ENCODE measurements around the gene PDZD7.
"Not testable (repeated sequence)": the region's sequence is repeated elsewhere in the genome, so short reads cannot be mapped to it uniquely, and the experiment has no call there.

PDZD7 gene

GRCh38 chr10:100981178-100981772 lies 49.7 kb downstream of the PDZD7 start:
- no peak for DNase-seq

- DNase-seq, result no peak
These were observed 50.2 kb downstream of the PDZD7 start for GRCh38 chr10:100980711-100981110.

DNA sequence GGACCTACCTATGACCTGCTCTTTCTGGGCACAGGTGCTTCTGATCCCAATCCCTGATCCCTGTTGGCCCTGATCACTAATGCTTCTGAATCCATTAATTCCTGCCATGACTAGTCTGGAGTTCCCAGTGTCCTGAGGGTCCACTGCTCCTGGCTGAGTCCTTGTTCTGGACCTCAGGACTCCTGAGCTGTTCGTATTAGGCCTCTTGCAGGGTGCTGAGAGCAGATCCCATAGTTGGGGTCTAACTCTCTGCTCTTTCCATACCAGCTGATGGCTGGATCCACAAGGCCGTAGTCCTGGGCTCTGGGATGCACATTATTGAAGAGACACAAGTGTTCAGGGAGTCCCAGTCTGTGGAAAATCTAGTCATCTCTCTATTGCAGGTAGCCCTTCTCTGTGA lies 50.6 kb downstream of the PDZD7 start:
- DNase-seq, result no peak

- DNase-seq, result no peak
These were observed 51.1 kb downstream of the PDZD7 start for GRCh38 chr10:100979791-100980272.

DNA sequence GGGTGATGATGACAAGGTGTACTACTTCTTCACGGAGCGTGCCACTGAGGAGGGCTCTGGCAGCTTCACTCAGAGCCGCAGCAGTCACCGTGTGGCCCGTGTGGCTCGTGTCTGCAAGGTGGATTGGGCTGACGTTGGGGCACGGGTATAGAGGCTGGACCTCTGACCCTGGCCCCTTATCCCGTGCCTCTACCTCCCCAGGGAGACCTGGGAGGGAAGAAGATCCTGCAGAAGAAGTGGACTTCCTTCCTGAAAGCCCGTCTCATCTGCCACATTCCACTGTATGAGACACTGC lies 52.1 kb downstream of the PDZD7 start:
- DNase-seq, result no peak

DNA sequence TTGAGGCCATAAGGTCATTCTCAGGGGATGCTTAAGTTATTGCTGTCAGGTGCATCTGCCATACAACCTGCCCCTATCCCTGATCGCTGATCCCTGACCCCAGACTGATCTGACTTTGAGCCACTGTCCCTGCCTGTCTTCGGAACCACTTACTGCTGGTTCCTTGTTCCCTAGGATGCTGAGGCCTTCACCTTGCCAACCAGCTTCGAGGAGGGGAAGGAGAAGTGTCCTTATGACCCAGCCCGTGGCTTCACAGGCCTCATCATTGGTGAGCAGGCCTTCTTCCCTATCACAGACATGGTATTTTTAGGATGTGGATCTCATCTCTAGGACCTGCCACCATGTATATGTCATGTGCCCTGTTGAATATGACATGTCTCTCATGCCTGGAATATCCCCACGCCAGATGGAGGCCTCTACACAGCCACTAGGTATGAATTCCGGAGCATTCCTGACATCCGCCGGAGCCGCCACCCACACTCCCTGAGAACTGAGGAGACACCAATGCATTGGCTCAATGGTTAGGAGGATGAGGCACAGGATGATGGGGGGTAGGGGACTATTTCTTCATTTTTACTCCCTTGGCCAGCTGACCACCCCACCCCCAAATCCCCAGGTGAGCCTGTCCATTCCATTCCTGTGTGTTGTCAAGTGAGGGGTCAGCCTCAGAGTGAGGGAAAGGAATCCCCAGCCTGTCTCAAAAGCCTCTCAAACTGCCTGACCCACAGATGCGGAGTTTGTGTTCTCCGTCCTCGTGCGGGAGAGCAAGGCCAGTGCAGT lies 52.6 kb downstream of the PDZD7 start:
- DNase-seq, result no peak

GRCh38 chr10:100977436-100977835 lies 53.5 kb downstream of the PDZD7 start:
- DNase-seq, result no peak

DNA sequence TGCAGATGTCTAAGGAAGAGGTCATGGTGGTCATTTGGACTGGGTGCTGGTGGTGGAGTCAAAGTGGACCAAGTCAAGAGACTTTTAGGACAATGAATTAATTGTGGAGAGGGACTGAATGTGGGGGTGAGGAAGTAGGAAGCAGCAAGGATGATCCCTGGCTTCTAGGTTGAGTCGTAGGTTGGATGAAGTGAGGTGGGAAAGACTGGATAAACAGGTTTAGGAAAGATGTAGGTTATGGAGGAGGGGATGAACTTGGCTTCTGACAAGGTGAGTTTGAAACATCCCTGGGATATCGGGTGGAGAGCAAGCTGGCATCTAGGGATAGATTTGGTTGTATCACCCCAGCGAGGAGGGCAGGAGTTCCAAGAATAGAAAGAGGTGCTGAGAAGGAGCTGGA lies 54.0 kb downstream of the PDZD7 start:
- no peak for DNase-seq

DNA sequence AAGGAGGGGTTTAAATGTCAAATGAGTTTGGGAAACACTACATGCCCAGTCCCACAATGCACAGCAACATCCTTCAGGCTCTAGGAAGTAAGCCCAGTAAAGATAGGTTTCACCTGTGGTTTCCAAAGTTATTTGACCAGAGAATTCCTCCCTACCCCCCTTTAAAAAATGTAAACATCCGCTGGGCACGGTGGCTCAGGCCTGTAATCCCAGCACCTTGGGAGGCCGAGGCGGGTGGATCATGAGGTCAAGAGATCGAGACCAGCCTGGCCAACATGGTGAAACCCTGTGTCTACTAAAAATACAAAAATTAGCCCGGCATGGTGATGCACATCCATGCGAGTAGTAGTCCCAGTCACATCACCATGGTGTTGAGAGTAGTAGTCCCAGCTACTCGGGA lies 55.5 kb downstream of the PDZD7 start:
- not testable (repeated sequence) for DNase-seq

GRCh38 chr10:100972904-100973535 lies 57.9 kb downstream of the PDZD7 start:
- no peak for DNase-seq

DNA sequence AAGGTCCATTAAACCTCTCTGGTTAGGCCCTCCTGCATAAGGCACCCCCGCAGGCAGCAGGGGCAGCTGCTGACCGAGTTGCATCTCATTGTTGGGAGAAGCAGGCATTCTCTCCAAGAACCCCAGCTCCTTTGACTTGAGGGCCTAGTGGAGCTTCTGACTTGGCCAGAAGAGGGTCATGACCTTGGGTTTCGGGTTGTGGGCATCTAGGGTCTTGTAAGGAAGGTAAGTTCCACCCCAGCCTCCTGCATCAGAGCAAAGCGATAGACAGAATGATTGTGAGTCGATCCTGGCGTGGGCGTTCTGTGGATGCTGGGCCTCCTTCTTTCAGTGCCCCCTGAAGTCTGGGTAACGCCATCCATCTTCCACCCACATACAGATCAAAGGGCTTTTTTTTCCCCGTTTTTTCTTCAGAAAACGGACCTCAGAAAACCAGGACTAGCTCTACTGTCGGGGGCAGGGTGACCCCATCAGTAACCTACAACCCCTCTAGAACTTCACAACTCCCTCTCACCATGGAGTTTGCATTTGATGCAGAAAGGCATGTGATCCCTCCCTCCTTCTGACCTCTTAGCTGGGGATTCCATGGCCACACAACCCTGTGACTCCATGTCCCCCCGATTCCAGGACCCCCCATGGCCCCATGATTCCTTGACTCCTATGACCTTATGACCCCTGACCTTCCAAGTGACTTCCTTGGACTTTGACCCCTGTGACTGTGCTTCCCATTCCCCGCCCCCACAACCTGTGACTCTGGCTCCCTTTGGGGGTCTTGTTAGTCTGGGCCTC lies 58.6 kb downstream of the PDZD7 start:
- no peak for DNase-seq

DNA sequence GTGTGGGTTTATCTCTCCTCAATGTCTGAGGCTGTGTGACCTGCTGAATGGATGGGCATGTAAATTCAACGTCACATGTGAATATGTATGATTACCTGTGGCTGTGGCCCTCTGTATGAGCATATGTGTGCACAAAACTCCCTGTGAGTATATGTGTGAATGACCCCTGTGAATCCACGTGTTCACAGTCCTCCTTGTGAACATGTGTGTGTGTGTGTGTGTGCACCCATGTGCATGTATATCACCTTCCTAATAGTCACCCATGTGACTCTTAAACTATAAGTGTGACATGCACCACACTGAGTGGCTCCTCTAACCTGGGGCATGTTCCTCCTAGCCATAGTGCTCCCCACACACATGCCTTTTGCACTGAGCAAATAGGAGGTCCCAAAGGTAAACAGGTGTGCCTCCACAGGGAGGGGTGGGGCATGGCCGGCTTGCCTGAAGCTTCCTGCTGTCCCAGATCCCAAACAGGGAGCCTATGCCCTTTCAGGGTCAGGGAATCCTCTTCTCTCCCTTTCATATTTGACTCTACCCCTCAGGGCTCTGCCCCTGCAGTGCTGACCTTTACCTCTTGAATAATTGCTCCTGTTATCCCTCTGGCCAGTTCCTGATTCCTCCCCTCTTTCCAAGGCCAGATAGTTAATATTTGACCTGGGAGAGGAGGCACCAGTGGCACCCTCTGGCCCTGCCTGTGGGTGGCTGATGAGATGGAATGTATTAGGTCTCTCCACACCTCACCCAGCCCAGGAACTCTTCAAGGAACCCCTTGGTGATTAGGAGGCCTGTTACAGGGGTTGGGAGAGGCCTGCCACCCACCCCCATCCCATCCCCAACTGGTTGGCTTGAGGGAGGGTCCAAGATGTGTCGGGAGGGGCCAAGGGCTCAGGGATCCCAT lies 59.8 kb downstream of the PDZD7 start:
- no peak for DNase-seq

GRCh38 chr10:100970076-100970913 lies 60.6 kb downstream of the PDZD7 start:
- peak in 1 of 3 experiments; percentile 14 for DNase-seq

DNA sequence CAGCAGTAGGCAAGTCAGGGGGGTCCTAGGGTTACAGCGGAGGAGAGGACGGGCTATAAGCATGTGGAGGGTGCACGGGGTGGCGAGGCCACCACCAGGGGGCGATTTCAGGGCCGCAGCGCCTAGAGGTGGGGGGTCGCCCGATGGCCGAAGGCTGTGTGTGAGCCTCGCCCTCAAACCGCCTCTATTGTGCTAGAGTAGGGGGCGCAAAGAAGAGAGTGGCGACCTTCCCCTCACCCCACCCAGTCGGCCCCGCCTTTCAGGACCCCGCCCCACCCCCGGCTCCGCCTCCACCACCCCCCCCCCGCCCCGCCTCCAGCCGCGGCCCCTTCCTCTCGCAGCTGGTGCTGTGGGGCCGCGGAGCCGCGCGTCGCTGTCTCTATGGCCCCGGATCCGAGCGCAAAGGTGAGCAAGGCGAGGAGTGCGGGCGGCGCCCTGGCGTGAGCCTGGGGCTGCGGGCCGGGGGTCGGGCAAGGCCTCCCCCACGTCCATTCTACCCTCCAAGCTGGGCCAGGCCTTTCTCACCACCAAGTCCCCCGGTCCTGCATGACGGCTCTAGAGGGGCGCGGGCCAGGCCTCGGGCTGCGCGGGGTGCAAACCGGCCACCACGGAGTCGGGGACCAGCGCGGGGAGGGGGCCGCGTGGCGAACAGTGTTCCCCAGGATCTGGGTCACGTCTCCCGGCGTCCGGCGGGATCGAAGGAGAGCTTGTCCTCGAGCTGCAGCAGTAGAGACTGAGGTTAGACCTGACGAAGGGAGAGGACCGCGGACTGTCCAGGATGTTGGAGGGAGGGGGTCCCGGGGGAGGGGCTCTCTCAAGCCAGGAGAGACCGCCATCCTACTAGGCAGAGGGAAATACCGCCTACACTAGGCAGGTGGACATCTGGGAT lies 61.5 kb downstream of the PDZD7 start, which contains the start of gene SEMA4G:
TSS of gene SEMA4G (plus strand) at position 318 of the 889 bp plus-strand sequence. CDS start 3,409 bp downstream, outside the sequence.
- peak; percentile 7 to 63 (median 50) for DNase-seq

- DNase-seq, result no peak
These were observed 62.1 kb downstream of the PDZD7 start for GRCh38 chr10:100968863-100969186.

GRCh38 chr10:100968062-100968736 lies 62.7 kb downstream of the PDZD7 start:
- peak in 1 of 3 experiments; percentile 4 for DNase-seq

DNA sequence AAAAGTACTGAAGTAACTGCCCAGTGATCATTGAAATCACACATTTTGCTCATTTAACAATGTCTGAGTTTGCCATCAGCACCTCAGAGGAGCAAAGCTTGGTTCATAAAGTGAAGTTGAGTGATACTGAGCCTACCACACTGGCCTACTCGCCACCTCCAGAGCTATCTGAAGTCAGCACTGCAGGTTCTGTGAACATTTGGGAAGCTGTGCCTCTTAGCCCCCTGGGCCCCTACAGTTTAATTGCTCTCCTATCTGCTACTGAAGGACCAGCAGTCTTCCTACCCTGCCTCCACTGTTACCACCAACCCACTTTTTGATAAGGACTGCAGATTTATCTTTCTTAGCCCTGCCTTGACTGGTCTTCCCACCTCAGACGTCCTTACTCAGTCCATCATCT lies 63.6 kb downstream of the PDZD7 start:
- DNase-seq, result no peak

DNA sequence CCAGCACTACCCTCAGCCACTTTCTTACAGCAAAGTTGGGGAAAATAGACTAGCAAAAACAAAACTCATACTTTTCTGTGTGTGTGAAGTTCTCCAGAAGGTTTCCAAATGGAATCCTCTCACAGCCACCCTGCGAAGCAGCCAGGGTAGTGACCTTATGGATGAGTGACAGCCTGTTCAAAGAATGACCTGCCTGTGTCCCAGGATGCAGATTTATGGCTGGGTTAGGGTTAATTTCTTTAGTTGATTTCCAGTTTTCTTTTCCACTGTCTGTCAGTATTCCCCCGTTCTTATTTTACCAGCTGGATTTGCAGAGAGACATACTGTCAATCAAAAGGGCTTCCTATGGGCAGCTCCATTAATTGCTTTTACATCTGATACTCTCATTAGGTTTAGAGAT lies 64.0 kb downstream of the PDZD7 start:
- DNase-seq, result no peak

GRCh38 chr10:100965820-100966219 lies 65.1 kb downstream of the PDZD7 start:
- no peak for DNase-seq

- no peak for DNase-seq
These were observed 67.1 kb downstream of the PDZD7 start for GRCh38 chr10:100963826-100964225.

Data from NCI-H1417 (cell line).